ENCODE measurements around the gene PCCA.

PCCA gene

DNA sequence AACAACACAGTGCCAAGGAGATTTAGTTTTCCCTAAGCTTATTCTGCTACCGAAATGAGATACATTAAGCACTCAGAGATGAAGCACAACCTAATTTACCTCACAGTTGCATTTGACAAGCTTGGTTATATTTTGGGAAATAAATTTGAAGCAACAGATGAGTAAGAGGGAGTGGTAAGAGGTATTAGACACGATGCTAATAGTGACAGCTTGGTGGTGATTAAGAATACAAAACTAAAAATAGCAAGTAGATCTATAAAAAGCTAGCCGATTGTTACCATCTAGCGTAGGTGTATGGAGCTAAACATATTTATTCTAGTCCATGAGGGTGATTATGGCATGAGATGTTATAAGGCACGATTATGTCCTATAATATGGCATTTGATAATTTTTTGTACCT is 208.5 kb downstream of the PCCA start:
- H3K4me2 ChIP-seq (ENCODE audit: low read length): no peak overlapping the region
- H2BK120ac ChIP-seq (ENCODE audit: insufficient read depth, low read length, poor library complexity): no peak overlapping the region
- no peak for DNase-seq
- H3K27ac ChIP-seq (ENCODE audit: low read depth, low read length): no peak overlapping the region
- no peak overlapping the region for H4K8ac ChIP-seq (ENCODE audit: low read depth, low read length)
- H2AK5ac ChIP-seq (ENCODE audit: low read length): no peak overlapping the region
- no peaks in the 10 kb centered on the region for H3K4me1 ChIP-seq (ENCODE audit: control insufficient read depth in 1 of 2, insufficient read depth in 2 of 2, low read length in 2 of 2)
- no CpG with 5 or more reads among the region's 5 CpGs for WGBS (ENCODE audit: extremely low coverage, insufficient coverage, insufficient read length)
- H3K4ac ChIP-seq (ENCODE audit: low read depth, low read length): no peak overlapping the region
- no peak overlapping the region for H3K9ac ChIP-seq (ENCODE audit: low read length)
- H3K9me3 ChIP-seq (ENCODE audit: insufficient read depth, low read depth, low read length): no peaks in the 10 kb centered on the region
- H3K79me2 ChIP-seq (ENCODE audit: control insufficient read depth, insufficient read depth, low read length, poor library complexity): no peaks in the 10 kb centered on the region
- H3K14ac ChIP-seq (ENCODE audit: low read length): no peak overlapping the region
- H3K18ac ChIP-seq (ENCODE audit: low read length): no peak overlapping the region
- H3K79me1 ChIP-seq (ENCODE audit: low read length): no peaks in the 10 kb centered on the region
- no peak overlapping the region for H3K4me3 ChIP-seq (ENCODE audit: low read depth, low read length)
- no peak overlapping the region for H4K91ac ChIP-seq (ENCODE audit: low read depth, low read length)
- no peak overlapping the region for H2BK12ac ChIP-seq (ENCODE audit: low read length)
- H2BK5ac ChIP-seq (ENCODE audit: low read depth, low read length, poor library complexity): no peak overlapping the region
- H3K23ac ChIP-seq (ENCODE audit: low read length): no peak overlapping the region
- H3K27me3 ChIP-seq (ENCODE audit: insufficient read depth, low read length): no peaks in the 10 kb centered on the region
- H3K36me3 ChIP-seq (ENCODE audit: control insufficient read depth in 1 of 2, insufficient read depth in 2 of 2, low read length in 2 of 2): no peaks in the 10 kb centered on the region
- H2AFZ ChIP-seq (ENCODE audit: insufficient read depth, low read length, poor library complexity): no peak overlapping the region
- no peak overlapping the region for H4K12ac ChIP-seq (ENCODE audit: low read depth, low read length)

DNA sequence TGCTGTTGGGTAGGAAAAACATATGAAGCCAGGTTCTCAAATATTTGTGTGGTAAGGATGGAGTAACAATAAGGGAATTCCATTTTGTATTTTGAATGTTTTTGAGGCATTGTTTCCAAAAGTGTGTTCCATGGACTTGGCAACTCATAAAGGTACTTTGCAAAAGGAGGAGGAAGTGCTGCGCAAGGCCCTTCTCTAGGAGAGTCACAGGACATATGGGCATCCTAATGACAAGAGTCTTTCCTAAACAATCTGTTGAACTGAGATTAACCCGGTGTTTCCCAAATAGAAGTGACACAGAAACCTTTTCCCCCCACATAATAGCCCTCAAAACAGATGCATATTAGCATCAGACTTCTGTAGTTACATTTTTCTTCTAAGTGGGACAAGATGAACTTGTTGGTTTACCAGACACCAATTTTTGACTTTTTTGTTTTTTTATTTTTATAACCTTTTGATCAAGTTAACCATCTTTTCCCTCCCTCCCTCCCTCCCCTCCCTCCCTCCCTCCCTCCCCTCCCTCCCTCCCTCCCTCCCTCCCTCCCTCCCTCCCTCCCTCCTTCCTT is 209.3 kb downstream of the PCCA start:
- no peaks in the 10 kb centered on the region for H3K27me3 ChIP-seq (ENCODE audit: insufficient read depth, low read length)
- no peak overlapping the region for H4K91ac ChIP-seq (ENCODE audit: low read depth, low read length)
- no peak overlapping the region for H3K9ac ChIP-seq (ENCODE audit: low read length)
- no peak overlapping the region for H3K23ac ChIP-seq (ENCODE audit: low read length)
- no peak overlapping the region for H4K12ac ChIP-seq (ENCODE audit: low read depth, low read length)
- H3K4ac ChIP-seq (ENCODE audit: low read depth, low read length): no peak overlapping the region
- no peak overlapping the region for H3K4me3 ChIP-seq (ENCODE audit: low read depth, low read length)
- no peaks in the 10 kb centered on the region for H3K9me3 ChIP-seq (ENCODE audit: insufficient read depth, low read depth, low read length)
- no peak overlapping the region for H2BK12ac ChIP-seq (ENCODE audit: low read length)
- H3K79me1 ChIP-seq (ENCODE audit: low read length): no peaks in the 10 kb centered on the region
- no peak overlapping the region for H3K18ac ChIP-seq (ENCODE audit: low read length)
- no peak overlapping the region for H4K8ac ChIP-seq (ENCODE audit: low read depth, low read length)
- no peaks in the 10 kb centered on the region for H3K36me3 ChIP-seq (ENCODE audit: control insufficient read depth in 1 of 2, insufficient read depth in 2 of 2, low read length in 2 of 2)
- no peaks in the 10 kb centered on the region for H3K4me1 ChIP-seq (ENCODE audit: control insufficient read depth in 1 of 2, insufficient read depth in 2 of 2, low read length in 2 of 2)
- no peak overlapping the region for H2AFZ ChIP-seq (ENCODE audit: insufficient read depth, low read length, poor library complexity)
- H2AK5ac ChIP-seq (ENCODE audit: low read length): no peak overlapping the region
- H2BK5ac ChIP-seq (ENCODE audit: low read depth, low read length, poor library complexity): no peak overlapping the region
- H3K79me2 ChIP-seq (ENCODE audit: control insufficient read depth, insufficient read depth, low read length, poor library complexity): no peaks in the 10 kb centered on the region
- WGBS (ENCODE audit: extremely low coverage, insufficient coverage, insufficient read length): no CpG with 5 or more reads among the region's 2 CpGs
- no peak overlapping the region for H3K14ac ChIP-seq (ENCODE audit: low read length)
- H2BK120ac ChIP-seq (ENCODE audit: insufficient read depth, low read length, poor library complexity): no peak overlapping the region
- DNase-seq: no peak
- no peak overlapping the region for H3K27ac ChIP-seq (ENCODE audit: low read depth, low read length)
- H3K4me2 ChIP-seq (ENCODE audit: low read length): no peak overlapping the region

DNA sequence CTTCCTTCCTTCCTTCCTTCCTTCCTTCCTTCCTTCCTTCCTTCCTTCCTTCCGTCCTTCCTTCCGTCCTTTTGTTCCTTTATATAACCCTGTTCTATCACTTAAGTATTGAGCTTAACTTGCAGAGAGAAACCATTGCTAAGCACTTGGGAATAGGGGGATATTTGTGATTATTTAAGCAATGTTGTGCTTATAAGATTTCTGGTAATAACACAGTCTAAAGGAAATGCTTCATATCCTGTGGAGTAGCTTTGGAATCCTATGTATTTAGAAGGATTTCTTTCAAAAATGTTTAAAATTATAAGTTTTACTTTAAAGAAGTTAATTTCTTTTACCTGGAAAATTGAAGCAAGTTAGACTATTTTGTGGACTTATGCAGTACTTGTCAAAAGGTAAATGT is 209.8 kb downstream of the PCCA start:
- Histone ChIP-seq H4K91ac (ENCODE audit: low read depth, low read length) (no peak overlapping the region), H3K4me2 (ENCODE audit: low read length) (no peak overlapping the region), H4K12ac (ENCODE audit: low read depth, low read length) (no peak overlapping the region), H3K27ac (ENCODE audit: low read depth, low read length) (no peak overlapping the region), H3K36me3 (ENCODE audit: control insufficient read depth in 1 of 2, insufficient read depth in 2 of 2, low read length in 2 of 2) (no peaks in the 10 kb centered on the region), H3K27me3 (ENCODE audit: insufficient read depth, low read length) (no peaks in the 10 kb centered on the region), H3K79me1 (ENCODE audit: low read length) (no peaks in the 10 kb centered on the region), H2BK5ac (ENCODE audit: low read depth, low read length, poor library complexity) (no peak overlapping the region), H3K18ac (ENCODE audit: low read length) (no peak overlapping the region), H3K14ac (ENCODE audit: low read length) (no peak overlapping the region), H3K4ac (ENCODE audit: low read depth, low read length) (no peak overlapping the region), H4K8ac (ENCODE audit: low read depth, low read length) (no peak overlapping the region), H2BK12ac (ENCODE audit: low read length) (no peak overlapping the region), H3K23ac (ENCODE audit: low read length) (no peak overlapping the region), H2BK120ac (ENCODE audit: insufficient read depth, low read length, poor library complexity) (no peak overlapping the region), H2AFZ (ENCODE audit: insufficient read depth, low read length, poor library complexity) (no peak overlapping the region), H3K9ac (ENCODE audit: low read length) (no peak overlapping the region), H3K4me3 (ENCODE audit: low read depth, low read length) (no peak overlapping the region), H2AK5ac (ENCODE audit: low read length) (no peak overlapping the region), H3K9me3 (ENCODE audit: insufficient read depth, low read depth, low read length) (no peaks in the 10 kb centered on the region), H3K4me1 (ENCODE audit: control insufficient read depth in 1 of 2, insufficient read depth in 2 of 2, low read length in 2 of 2) (no peaks in the 10 kb centered on the region), H3K79me2 (ENCODE audit: control insufficient read depth, insufficient read depth, low read length, poor library complexity) (no peaks in the 10 kb centered on the region)
- no peak for DNase-seq
- WGBS (ENCODE audit: extremely low coverage, insufficient coverage, insufficient read length): no CpG with 5 or more reads among the region's 2 CpGs

DNA sequence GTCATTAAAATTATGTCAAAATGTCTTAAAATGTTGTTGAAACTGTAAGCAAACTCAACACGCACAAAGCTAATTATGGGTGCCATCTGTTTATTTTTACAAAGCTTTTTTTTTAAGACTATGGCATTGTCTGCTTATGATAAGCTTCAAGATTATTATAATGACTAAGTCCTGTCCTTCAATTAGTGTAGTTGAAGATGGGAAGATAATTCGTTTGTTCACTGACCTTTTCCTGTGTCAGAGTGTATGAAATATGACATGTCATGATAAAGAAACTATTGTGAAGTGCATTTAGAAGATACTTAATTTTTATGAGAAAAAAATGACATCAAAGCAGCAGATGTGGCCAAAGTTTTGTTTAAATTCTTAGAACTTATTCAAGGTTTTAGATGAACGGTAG is 211.3 kb downstream of the PCCA start:
- Histone ChIP-seq H2BK5ac (ENCODE audit: low read depth, low read length, poor library complexity) (no peak overlapping the region), H3K36me3 (ENCODE audit: control insufficient read depth in 1 of 2, insufficient read depth in 2 of 2, low read length in 2 of 2) (no peaks in the 10 kb centered on the region), H3K4me1 (ENCODE audit: control insufficient read depth in 1 of 2, insufficient read depth in 2 of 2, low read length in 2 of 2) (no peaks in the 10 kb centered on the region), H3K27ac (ENCODE audit: low read depth, low read length) (no peak overlapping the region), H3K79me1 (ENCODE audit: low read length) (no peaks in the 10 kb centered on the region), H3K4ac (ENCODE audit: low read depth, low read length) (no peak overlapping the region), H2AFZ (ENCODE audit: insufficient read depth, low read length, poor library complexity) (no peak overlapping the region), H3K27me3 (ENCODE audit: insufficient read depth, low read length) (no peaks in the 10 kb centered on the region), H4K91ac (ENCODE audit: low read depth, low read length) (no peak overlapping the region), H3K9ac (ENCODE audit: low read length) (no peak overlapping the region), H2BK120ac (ENCODE audit: insufficient read depth, low read length, poor library complexity) (no peak overlapping the region), H3K4me3 (ENCODE audit: low read depth, low read length) (no peak overlapping the region), H4K8ac (ENCODE audit: low read depth, low read length) (no peak overlapping the region), H3K23ac (ENCODE audit: low read length) (no peak overlapping the region), H3K79me2 (ENCODE audit: control insufficient read depth, insufficient read depth, low read length, poor library complexity) (no peaks in the 10 kb centered on the region), H3K9me3 (ENCODE audit: insufficient read depth, low read depth, low read length) (no peaks in the 10 kb centered on the region), H4K12ac (ENCODE audit: low read depth, low read length) (no peak overlapping the region), H3K14ac (ENCODE audit: low read length) (no peak overlapping the region), H3K18ac (ENCODE audit: low read length) (no peak overlapping the region), H2AK5ac (ENCODE audit: low read length) (no peak overlapping the region), H2BK12ac (ENCODE audit: low read length) (no peak overlapping the region), H3K4me2 (ENCODE audit: low read length) (no peak overlapping the region)
- DNase-seq: no peak
- whole genome bisulfite sequencing (ENCODE audit: extremely low coverage, insufficient coverage, insufficient read length): no CpG with 5 or more reads among the region's 3 CpGs
